Stimulated activated CD8-positive, alpha-beta memory T cell treated with anti-CD3 and anti-CD28 coated beads, Interleukin-4, amount 100 ng/mL, for 24 hours (primary cell): ENCODE measurements around the gene PAEP.

Source experiments
- DNase-seq: peaks from one replicate; pipeline ENCODE4 v3.0.0-alpha.2; 2020; ENCODE audit warnings: low read depth

The PAEP gene

DNA sequence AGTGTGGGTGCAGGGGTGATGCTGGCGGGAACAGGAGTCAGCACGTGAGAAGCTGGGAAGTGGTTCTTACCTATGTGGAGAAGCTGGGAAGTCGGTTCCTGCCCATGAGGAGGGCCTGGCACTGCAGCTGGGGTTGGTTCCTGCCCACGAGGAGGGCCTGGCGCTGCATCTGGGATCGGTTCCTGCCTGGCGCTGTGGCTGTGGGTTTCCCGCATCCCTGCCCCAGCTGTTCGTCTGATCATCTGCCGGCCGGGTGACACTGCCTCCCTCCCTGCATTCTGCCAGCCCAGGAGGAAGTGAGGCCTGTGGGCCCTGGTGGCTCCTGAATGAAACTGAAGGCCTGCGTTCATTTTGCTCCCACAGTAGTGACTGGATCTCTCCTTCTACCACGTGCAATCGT is 10.5 kb upstream of the PAEP start:
- DNase-seq: no peak

- DNase-seq: no peak
Observed at GRCh38 chr9:135551456-135551855, 10.1 kb upstream of the PAEP start.

GRCh38 chr9:135552021-135552697 is 9.4 kb upstream of the PAEP start:
- DNase-seq: no peak

GRCh38 chr9:135552698-135553171 is 8.8 kb upstream of the PAEP start:
- no peak for DNase-seq

DNA sequence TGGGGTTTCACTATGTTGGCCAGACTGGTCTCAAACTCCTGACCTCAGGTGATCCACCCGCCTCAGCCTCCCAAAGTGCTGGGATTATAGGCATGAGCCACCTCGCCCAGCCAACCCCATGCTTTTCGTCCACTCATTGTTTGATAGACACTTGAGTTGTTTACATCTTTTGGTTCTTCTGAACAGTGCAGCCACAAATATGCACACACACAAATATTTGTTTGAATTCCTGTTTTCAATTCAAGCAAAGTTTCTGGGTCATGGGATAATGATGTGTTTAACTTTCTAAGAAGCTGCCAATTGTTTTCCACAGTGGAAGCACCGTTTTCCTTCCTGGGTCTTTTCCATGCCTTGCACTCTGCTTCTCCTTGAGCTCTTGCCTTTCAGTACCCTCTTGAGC is 6.8 kb upstream of the PAEP start:
- DNase-seq: no peak

DNA sequence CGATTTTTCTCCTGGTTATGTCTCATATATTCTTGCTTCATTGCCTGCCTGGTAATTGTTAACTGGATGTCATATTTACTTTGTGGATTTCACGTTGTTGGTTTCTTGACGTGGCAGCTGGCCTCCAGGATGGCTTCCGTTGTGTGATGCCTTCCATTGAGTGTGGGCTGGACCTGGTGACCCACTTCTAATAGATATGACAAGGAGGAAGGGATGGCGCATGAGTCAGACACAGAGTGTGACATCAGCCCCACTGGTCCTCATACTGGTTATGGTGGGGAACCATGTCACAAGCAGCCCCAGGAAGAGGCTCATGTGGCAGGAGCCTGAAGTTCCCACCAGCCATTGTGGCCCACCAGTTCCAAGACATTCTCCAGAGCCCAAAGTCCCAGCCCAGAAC is 6.4 kb upstream of the PAEP start:
- DNase-seq: no peak

DNA sequence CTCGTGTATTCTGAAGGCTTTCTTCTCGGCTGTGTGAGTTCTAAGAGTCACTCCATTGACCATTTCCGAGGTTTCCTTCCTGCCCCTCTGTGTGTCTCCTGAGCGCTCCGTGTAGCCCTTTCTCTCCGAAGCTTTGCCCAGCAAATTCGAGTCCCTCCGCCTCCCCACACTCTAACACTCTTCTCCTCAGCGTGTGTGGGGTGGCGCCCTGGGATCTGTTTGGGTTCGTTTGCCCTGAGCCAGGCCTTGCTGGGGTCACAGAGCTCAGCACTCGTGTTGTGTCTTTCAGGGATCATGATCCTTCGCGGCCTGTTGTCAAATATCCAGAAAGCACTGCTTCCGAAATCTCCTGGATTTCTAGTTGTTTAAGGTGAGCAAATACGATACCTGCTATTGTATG is 5.6 kb upstream of the PAEP start:
- DNase-seq: no peak

DNA sequence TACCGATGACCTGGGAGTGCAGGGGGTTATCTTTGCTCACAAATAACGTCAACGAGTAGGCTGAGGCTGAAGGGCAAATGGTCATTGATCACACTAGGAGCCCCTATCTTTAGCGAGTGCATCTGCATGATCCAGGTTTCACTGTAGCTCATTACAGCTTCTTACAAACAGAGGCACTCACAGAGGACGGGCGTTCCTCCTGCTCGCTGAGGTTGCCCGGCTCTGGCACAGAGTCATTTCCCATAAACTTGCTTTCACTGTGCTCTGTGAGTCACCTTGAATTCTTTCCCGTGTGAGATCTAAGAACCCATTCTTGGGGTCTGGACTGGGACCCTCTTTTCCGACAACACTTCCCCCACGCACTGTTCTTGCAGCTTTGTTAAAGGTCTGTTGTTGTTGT is 1.9 kb upstream of the PAEP start:
- no peak for DNase-seq

- no peak for DNase-seq
Observed at GRCh38 chr9:135562235-135562745, 734 bp downstream of the PAEP start.

DNA sequence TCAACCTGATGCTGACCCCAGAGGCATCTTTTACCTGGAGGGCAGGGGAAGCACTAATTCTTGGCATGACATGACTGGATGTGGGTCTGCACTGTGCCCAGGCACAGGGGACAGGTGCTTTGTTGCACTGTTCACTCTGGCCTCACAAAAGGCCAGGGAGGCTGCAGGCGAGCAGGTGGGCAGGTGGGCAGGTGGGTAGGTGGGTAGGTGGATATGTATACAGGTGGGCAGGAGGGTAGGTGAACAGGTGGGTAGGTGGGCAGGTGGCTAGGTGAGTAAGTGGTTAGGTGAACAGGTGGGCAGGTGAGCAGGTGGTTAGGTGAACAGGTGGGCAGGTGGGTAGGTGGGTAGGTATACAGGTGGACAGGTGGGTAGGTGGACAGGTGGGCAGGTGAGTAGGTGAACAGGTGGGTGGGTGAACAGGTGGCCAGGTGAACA is 1.5 kb downstream of the PAEP start:
- no peak for DNase-seq

DNA sequence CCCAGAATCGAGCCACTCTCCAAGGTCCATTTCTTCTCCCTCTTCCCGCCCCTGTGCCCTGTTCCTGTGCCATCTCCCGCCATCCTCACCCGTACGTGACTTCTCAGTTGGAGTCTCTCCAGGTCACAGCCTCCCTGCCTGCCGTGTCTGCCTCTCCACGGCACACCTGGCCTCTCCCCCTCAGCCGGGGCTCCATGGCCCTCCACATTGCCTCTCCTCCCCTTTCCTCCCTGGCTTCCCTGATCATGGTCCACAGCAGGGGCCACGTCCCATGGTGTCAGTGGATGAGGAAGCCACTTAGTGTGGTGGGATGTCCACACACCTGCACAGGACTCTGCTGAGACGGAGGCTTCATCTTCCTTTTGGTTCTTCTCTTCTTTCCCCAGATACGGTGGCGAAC is 2.3 kb downstream of the PAEP start:
- DNase-seq: no peak

GRCh38 chr9:135565141-135565628 is 3.6 kb downstream of the PAEP start:
- no peak for DNase-seq

DNA sequence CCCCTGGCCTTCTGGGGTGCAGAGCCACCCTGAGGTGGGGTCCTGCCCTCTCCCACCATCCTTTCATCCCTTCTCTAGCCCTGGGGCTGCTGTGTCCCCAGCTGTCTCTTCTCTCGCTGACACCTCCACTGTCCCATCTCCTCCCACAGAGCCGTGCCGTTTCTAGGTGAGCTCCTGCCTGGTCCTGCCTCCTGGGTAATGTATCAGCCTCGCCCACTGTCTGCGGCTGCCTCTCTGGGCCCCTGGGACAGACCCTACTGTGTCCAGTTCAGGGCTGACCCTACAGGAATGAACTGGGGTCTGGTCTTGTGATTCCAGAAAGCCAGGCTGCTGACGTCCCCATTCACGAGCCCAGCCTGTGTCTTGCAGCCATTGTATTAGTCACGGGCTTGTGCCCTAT is 4.1 kb downstream of the PAEP start:
- no peak for DNase-seq

DNA sequence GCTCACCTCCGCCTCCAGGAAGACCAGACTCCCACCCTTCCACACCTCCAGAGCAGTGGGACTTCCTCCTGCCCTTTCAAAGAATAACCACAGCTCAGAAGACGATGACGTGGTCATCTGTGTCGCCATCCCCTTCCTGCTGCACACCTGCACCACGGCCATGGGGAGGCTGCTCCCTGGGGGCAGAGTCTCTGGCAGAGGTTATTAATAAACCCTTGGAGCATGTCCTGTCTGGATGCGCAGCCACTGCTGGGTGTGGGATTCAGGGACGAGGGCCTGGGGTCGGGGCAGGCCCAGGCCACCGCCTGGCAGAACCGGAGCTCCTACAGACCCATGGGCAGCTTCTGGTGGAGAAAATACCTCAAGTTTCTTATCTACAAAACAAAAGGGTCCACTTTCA is 5.0 kb downstream of the PAEP start:
- DNase-seq: no peak

GRCh38 chr9:135567311-135567710 is 5.8 kb downstream of the PAEP start:
- no peak for DNase-seq

- DNase-seq: no peak
Observed at GRCh38 chr9:135568026-135568425, 6.5 kb downstream of the PAEP start.

- no peak for DNase-seq
Observed at GRCh38 chr9:135570456-135570855, 8.9 kb downstream of the PAEP start.

- DNase-seq: no peak
Observed at GRCh38 chr9:135572233-135572632, 10.7 kb downstream of the PAEP start.

DNA sequence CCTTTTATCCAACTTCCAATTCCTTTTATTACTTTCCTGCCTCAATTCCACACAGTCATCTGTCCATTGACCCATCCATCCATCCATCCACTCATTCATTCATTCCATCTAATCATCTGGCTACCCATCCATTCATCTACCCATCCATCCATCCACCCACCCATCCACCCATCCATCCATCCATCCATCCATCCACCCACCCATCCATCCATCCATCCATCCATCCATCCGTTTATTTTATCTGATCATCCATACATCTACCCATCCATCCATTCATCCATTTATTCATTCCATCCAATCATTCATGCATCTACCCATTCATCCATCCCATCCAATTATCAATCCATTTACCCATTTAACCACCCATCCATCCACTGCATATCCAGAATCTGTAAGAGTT is 11.6 kb downstream of the PAEP start:
- DNase-seq: no peak

DNA sequence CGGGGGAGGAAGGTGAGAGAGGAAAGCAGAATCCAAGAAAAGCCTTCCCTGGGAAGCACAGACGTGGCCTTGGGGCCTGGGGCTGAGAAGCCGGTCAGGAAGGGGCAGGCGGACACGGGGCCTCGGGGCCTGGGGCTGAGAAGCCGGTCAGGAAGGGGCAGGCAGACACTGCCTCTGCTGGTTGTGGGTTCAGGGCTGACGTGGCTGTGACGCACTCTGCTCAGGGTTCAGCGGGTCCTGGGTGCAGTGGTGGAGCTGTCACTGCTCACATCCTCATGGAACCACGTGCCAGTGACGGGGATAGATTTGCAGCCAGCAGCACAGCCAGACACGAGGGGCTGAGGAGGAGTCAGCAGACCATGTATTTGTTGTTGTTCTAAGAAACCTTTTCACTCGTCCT is 12.8 kb downstream of the PAEP start:
- DNase-seq: no peak

DNA sequence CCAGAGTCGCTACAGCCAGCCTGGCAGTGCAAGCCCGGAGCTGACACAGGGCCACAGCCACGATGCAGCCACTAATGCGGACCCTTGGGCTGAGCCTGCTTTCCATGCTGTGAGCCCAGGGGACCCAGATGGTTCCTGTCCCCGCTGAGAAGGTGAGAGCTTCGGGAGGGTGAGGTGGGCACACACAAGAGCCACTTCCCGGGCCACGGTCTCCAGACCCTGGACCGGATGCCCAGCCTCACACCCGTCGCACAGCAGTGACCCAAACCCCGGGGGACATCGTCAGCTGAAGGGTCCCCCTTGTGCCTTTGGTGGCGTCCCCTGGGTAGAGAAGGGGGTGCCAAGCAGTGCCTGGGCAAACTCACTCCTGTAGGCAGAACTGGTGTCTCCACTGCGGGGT is 13.4 kb downstream of the PAEP start:
- DNase-seq: no peak

DNA sequence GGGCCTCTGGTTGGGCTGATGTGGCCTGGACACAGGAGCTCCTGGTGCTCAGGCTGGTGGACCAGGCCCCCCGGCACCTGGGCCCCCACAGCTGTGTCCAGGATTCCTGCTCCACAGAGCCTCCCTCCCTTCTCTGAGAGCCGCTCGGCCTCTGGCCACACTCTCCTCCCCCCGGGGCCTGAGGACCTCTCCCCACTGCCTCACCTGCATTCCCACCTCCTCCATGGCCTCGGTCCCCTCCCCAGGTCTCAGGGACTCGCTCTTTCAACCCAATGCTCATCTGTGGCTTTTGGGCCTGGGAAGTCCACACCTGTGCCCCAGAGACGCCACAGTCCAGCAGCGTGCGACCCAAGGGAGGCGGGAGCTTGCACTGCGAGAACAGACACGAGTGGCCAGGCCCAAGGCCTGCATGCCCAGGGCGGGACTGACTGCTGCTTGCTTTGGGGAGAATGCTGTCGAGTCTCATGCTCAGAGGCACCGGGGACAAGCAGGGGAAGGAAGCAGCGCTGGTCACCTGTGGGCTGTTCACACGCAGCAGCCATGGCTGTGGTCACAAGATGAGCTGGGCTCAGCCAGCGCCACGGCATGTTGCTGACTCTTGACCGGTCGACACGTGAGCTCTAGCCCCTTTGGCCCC is 14.6 kb downstream of the PAEP start:
- DNase-seq: no peak

DNA sequence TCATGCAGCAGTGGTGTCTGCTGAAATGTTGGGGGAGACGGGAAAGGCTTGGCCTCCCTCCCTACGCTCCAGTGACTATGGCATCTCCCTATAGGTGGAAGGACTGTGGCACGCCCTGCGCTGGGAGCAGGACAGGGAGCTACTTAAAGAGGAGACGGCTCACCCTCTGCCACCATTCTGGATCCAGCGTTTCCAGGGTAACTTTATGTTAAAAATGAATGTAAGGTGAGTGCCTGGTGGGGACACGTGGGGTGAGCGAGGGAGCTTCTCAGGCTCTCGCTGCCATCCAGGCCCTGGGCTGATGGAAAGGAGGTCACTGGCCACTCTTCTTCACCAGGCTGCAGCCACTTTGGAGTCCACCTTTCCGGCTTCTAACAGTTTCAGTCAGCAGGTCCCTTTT is 15.7 kb downstream of the PAEP start:
- DNase-seq: no peak

DNA sequence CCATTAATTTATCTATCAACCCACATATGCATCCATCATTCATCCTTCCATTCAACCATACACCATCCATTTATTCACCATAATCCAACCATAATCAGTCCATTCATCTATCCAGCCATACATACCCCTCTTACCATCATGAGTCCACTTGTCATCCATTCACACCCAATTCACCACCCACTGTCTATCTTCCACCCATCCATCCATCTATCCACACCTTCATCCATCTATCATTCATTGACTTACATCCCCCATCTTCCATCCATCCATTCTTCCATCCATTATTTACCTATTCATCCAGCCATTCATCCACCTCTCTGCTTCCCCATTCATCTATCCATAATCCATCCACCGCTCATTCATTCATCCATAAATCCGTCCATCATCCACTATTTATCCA is 17.8 kb downstream of the PAEP start:
- no peak for DNase-seq
